Stimulated activated CD8-positive, alpha-beta memory T cell treated with anti-CD3 and anti-CD28 coated beads, Interleukin-4, amount 100 ng/mL, for 48 hours (primary cell): Measurements from ENCODE around the gene SHISA8.
A peak's percentile ranks its signal among the peaks of the same experiment; 100 is the strongest.

ENCODE experiments used
- DNase-seq: peaks from one replicate; pipeline ENCODE4 v3.0.0-alpha.2; 2020

The SHISA8 gene

GRCh38 chr22:41933411-41934177 lies 18.7 kb upstream of the SHISA8 start:
- no peak for DNase-seq

- DNase-seq = no peak
Observed at GRCh38 chr22:41932353-41932752, 17.5 kb upstream of the SHISA8 start.

GRCh38 chr22:41931701-41932269 lies 16.9 kb upstream of the SHISA8 start:
- DNase-seq = no peak

GRCh38 chr22:41929418-41929810 lies 14.5 kb upstream of the SHISA8 start:
- no peak for DNase-seq

- DNase-seq = no peak
Observed at GRCh38 chr22:41928593-41929417, 13.9 kb upstream of the SHISA8 start.

- DNase-seq = no peak
Observed at GRCh38 chr22:41927813-41928212, 12.9 kb upstream of the SHISA8 start.

GRCh38 chr22:41925783-41926460 lies 11.0 kb upstream of the SHISA8 start:
- peak; percentile 87 for DNase-seq

- no peak for DNase-seq
Observed at GRCh38 chr22:41923595-41924276, 8.9 kb upstream of the SHISA8 start.

- no peak for DNase-seq
Observed at GRCh38 chr22:41922940-41923594, 8.2 kb upstream of the SHISA8 start.

GRCh38 chr22:41922328-41922727 lies 7.5 kb upstream of the SHISA8 start:
- DNase-seq = no peak

GRCh38 chr22:41920271-41920976 lies 5.5 kb upstream of the SHISA8 start:
- no peak for DNase-seq

GRCh38 chr22:41919357-41920224 lies 4.7 kb upstream of the SHISA8 start:
- DNase-seq = peak; percentile 72

GRCh38 chr22:41917903-41918791 lies 3.3 kb upstream of the SHISA8 start:
- DNase-seq = no peak

GRCh38 chr22:41917375-41917902 lies 2.6 kb upstream of the SHISA8 start:
- DNase-seq = no peak

- DNase-seq = no peak
Observed at GRCh38 chr22:41916745-41917358, 2.0 kb upstream of the SHISA8 start.

GRCh38 chr22:41915786-41916493 lies 1.1 kb upstream of the SHISA8 start:
- DNase-seq = no peak

GRCh38 chr22:41914611-41915034 lies 251 bp downstream of the SHISA8 start:
- no peak for DNase-seq
